ENCODE measurements around the gene FLT4.
"Not testable (repeated sequence)": the region's sequence is repeated elsewhere in the genome, so short reads cannot be mapped to it uniquely, and the experiment has no call there.

FLT4 gene

GRCh38 chr5:180670157-180670556 is 20.8 kb upstream of the FLT4 start:
- DNase-seq (ENCODE audit: low spot score) = no peak

GRCh38 chr5:180669661-180670060 is 20.3 kb upstream of the FLT4 start:
- no peak for DNase-seq (ENCODE audit: low spot score)

- no peak for DNase-seq (ENCODE audit: low spot score)
Observed at GRCh38 chr5:180668835-180669596, 19.6 kb upstream of the FLT4 start.

- DNase-seq (ENCODE audit: low spot score) = no peak
Observed at GRCh38 chr5:180666812-180667211, 17.4 kb upstream of the FLT4 start.

- no peak for DNase-seq (ENCODE audit: low spot score)
Observed at GRCh38 chr5:180665682-180666404, 16.4 kb upstream of the FLT4 start.

GRCh38 chr5:180658774-180659564 is 9.6 kb upstream of the FLT4 start:
- DNase-seq (ENCODE audit: low spot score) = no peak

- DNase-seq (ENCODE audit: low spot score) = not testable (repeated sequence)
Observed at GRCh38 chr5:180655243-180655642, 5.8 kb upstream of the FLT4 start.

GRCh38 chr5:180652771-180653170 is 3.4 kb upstream of the FLT4 start:
- no peak for DNase-seq (ENCODE audit: low spot score)

- no peak for DNase-seq (ENCODE audit: low spot score)
Observed at GRCh38 chr5:180652346-180652745, 2.9 kb upstream of the FLT4 start.

GRCh38 chr5:180648658-180649296 is 623 bp downstream of the FLT4 start:
- DNase-seq (ENCODE audit: low spot score) = no peak

GRCh38 chr5:180647941-180648500 is 1.4 kb downstream of the FLT4 start:
- no peak for DNase-seq (ENCODE audit: low spot score)

GRCh38 chr5:180647465-180647864 is 1.9 kb downstream of the FLT4 start:
- DNase-seq (ENCODE audit: low spot score) = no peak

GRCh38 chr5:180646963-180647305 is 2.5 kb downstream of the FLT4 start:
- DNase-seq (ENCODE audit: low spot score) = no peak

- no peak for DNase-seq (ENCODE audit: low spot score)
Observed at GRCh38 chr5:180646289-180646962, 3.0 kb downstream of the FLT4 start.

- no peak for DNase-seq (ENCODE audit: low spot score)
Observed at GRCh38 chr5:180645274-180646204, 3.9 kb downstream of the FLT4 start.

- DNase-seq (ENCODE audit: low spot score) = no peak
Observed at GRCh38 chr5:180644825-180645273, 4.6 kb downstream of the FLT4 start.

GRCh38 chr5:180644129-180644824 is 5.1 kb downstream of the FLT4 start:
- no peak for DNase-seq (ENCODE audit: low spot score)

GRCh38 chr5:180643191-180643851 is 6.1 kb downstream of the FLT4 start:
- DNase-seq (ENCODE audit: low spot score) = no peak

GRCh38 chr5:180642779-180643178 is 6.6 kb downstream of the FLT4 start:
- DNase-seq (ENCODE audit: low spot score) = no peak

Measured in cerebellar cortex (tissue), 1 donor.